Measurements from ENCODE around the gene FSTL4. TPM values are rescaled to one million over a fixed set of nuclear protein-coding genes. Genes with fewer than 3 reads are reported as not detected.

FSTL4 gene
- total and polyA plus RNA-seq, 2 experiments from 2014 or later: 1.4 to 2.8 TPM

DNA sequence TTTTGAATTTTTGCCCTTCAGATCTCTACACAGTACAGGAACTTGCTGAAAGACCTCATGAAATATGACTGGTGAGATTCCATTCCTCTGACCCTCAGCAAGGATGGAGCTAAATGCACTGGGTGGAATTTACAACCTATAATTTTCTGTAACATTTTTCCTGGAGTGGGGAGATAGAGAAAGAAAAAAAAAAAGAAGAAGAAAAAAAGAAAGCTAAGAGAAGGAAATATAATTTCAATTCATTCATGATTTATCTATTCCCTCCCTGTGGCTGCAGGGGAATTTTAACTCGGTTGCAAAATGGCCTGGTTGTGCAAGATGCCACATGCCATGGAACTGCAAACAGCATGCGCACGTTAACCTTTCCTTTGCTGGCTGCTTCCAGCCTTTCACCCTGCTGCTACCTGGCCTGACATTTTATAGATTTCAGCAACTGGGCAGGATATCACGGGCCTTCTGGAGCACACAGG, 155.4 kb downstream of the FSTL4 start:
- H3K4me3 ChIP-seq: no peak overlapping the region
- no peaks in the 10 kb centered on the region for H3K79me2 ChIP-seq (replicated peaks; ENCODE audit: insufficient read depth)
- Mint-ChIP-seq H3K4me1 (peaks cover 11% of the 10 kb centered on the region), H3K4me3 (no peak overlapping the region), H3K36me3 (ENCODE audit: low read depth) (no peaks in the 10 kb centered on the region), H3K9me3 (no peaks in the 10 kb centered on the region), H3K27ac (no peak overlapping the region), H3K27me3 (ENCODE audit: insufficient read depth, low read depth, poor library complexity) (peaks cover 2% of the 10 kb centered on the region)
- H3K4me2 ChIP-seq: no peak overlapping the region
- TF ChIP-seq JUNB (IDR thresholded peaks at IDR 0.05; ENCODE audit: unreplicated experiment) (no peak), STAT1 (IDR thresholded peaks at IDR 0.05; ENCODE audit: unreplicated experiment) (no peak), POLR2AphosphoS5 (IDR thresholded peaks at IDR 0.05; ENCODE audit: low read depth) (no peak), ZNF331 (CRISPR knock-in tag; IDR thresholded peaks at IDR 0.05; ENCODE audit: low read depth) (no peak), EZH2phosphoT487 (IDR thresholded peaks at IDR 0.05; ENCODE audit: unreplicated experiment) (no peak), ZNF114 (CRISPR knock-in tag; IDR thresholded peaks at IDR 0.05) (no peak)
- TF ChIP-seq, protein P1, sequence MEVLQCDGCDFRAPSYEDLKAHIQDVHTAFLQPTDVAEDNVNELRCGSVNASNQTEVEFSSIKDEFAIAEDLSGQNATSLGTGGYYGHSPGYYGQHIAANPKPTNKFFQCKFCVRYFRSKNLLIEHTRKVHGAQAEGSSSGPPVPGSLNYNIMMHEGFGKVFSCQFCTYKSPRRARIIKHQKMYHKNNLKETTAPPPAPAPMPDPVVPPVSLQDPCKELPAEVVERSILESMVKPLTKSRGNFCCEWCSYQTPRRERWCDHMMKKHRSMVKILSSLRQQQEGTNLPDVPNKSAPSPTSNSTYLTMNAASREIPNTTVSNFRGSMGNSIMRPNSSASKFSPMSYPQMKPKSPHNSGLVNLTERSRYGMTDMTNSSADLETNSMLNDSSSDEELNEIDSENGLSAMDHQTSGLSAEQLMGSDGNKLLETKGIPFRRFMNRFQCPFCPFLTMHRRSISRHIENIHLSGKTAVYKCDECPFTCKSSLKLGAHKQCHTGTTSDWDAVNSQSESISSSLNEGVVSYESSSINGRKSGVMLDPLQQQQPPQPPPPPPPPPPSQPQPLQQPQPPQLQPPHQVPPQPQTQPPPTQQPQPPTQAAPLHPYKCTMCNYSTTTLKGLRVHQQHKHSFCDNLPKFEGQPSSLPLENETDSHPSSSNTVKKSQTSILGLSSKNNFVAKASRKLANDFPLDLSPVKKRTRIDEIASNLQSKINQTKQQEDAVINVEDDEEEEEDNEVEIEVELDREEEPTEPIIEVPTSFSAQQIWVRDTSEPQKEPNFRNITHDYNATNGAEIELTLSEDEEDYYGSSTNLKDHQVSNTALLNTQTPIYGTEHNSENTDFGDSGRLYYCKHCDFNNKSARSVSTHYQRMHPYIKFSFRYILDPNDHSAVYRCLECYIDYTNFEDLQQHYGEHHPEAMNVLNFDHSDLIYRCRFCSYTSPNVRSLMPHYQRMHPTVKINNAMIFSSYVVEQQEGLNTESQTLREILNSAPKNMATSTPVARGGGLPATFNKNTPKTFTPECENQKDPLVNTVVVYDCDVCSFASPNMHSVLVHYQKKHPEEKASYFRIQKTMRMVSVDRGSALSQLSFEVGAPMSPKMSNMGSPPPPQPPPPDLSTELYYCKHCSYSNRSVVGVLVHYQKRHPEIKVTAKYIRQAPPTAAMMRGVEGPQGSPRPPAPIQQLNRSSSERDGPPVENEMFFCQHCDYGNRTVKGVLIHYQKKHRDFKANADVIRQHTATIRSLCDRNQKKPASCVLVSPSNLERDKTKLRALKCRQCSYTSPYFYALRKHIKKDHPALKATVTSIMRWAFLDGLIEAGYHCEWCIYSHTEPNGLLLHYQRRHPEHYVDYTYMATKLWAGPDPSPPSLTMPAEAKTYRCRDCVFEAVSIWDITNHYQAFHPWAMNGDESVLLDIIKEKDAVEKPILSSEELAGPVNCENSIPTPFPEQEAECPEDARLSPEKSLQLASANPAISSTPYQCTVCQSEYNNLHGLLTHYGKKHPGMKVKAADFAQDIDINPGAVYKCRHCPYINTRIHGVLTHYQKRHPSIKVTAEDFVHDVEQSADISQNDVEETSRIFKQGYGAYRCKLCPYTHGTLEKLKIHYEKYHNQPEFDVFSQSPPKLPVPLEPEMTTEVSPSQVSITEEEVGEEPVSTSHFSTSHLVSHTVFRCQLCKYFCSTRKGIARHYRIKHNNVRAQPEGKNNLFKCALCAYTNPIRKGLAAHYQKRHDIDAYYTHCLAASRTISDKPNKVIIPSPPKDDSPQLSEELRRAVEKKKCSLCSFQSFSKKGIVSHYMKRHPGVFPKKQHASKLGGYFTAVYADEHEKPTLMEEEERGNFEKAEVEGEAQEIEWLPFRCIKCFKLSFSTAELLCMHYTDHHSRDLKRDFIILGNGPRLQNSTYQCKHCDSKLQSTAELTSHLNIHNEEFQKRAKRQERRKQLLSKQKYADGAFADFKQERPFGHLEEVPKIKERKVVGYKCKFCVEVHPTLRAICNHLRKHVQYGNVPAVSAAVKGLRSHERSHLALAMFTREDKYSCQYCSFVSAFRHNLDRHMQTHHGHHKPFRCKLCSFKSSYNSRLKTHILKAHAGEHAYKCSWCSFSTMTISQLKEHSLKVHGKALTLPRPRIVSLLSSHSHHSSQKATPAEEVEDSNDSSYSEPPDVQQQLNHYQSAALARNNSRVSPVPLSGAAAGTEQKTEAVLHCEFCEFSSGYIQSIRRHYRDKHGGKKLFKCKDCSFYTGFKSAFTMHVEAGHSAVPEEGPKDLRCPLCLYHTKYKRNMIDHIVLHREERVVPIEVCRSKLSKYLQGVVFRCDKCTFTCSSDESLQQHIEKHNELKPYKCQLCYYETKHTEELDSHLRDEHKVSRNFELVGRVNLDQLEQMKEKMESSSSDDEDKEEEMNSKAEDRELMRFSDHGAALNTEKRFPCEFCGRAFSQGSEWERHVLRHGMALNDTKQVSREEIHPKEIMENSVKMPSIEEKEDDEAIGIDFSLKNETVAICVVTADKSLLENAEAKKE (CRISPR knock-in tag; IDR thresholded peaks at IDR 0.05): no peak
- TF ChIP-seq, protein P2, sequence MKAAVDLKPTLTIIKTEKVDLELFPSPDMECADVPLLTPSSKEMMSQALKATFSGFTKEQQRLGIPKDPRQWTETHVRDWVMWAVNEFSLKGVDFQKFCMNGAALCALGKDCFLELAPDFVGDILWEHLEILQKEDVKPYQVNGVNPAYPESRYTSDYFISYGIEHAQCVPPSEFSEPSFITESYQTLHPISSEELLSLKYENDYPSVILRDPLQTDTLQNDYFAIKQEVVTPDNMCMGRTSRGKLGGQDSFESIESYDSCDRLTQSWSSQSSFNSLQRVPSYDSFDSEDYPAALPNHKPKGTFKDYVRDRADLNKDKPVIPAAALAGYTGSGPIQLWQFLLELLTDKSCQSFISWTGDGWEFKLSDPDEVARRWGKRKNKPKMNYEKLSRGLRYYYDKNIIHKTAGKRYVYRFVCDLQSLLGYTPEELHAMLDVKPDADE (IDR thresholded peaks at IDR 0.05): no peak
- TF ChIP-seq, protein P3, sequence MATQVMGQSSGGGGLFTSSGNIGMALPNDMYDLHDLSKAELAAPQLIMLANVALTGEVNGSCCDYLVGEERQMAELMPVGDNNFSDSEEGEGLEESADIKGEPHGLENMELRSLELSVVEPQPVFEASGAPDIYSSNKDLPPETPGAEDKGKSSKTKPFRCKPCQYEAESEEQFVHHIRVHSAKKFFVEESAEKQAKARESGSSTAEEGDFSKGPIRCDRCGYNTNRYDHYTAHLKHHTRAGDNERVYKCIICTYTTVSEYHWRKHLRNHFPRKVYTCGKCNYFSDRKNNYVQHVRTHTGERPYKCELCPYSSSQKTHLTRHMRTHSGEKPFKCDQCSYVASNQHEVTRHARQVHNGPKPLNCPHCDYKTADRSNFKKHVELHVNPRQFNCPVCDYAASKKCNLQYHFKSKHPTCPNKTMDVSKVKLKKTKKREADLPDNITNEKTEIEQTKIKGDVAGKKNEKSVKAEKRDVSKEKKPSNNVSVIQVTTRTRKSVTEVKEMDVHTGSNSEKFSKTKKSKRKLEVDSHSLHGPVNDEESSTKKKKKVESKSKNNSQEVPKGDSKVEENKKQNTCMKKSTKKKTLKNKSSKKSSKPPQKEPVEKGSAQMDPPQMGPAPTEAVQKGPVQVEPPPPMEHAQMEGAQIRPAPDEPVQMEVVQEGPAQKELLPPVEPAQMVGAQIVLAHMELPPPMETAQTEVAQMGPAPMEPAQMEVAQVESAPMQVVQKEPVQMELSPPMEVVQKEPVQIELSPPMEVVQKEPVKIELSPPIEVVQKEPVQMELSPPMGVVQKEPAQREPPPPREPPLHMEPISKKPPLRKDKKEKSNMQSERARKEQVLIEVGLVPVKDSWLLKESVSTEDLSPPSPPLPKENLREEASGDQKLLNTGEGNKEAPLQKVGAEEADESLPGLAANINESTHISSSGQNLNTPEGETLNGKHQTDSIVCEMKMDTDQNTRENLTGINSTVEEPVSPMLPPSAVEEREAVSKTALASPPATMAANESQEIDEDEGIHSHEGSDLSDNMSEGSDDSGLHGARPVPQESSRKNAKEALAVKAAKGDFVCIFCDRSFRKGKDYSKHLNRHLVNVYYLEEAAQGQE (IDR thresholded peaks at IDR 0.05; ENCODE audit: unreplicated experiment): no peak
- H4K20me1 ChIP-seq (replicated peaks; ENCODE audit: insufficient read depth): no peaks in the 10 kb centered on the region
- H2AFZ ChIP-seq: no peak overlapping the region
- no peaks in the 10 kb centered on the region for H3F3A ChIP-seq (replicated peaks; ENCODE audit: low read depth)
- H3K4me1 ChIP-seq (ENCODE audit: insufficient read depth): no peaks in the 10 kb centered on the region; the same call in 1 of the 2 replicates
- no peak overlapping the region for H3K27ac ChIP-seq (ENCODE audit: low read depth)
- 0 out of 2 replicates have a peak, but pooled peaks cover 3% of the 10 kb centered on the region for H3K9me2 ChIP-seq (ENCODE audit: insufficient read depth)
- H3K36me3 ChIP-seq (ENCODE audit: insufficient read depth): no peaks in the 10 kb centered on the region
- no peak for ATAC-seq
- DNase-seq (ENCODE audit: low spot score): no peak
- no peaks in the 10 kb centered on the region for H3K27me3 ChIP-seq (ENCODE audit: insufficient read depth)
